ENCODE results near the gene PIAS4. TPM values are rescaled to one million over a fixed set of nuclear protein-coding genes. Genes with fewer than 3 reads are reported as not detected.

PIAS4 gene
- total and polyA plus RNA-seq, 10 of the 15 experiments (the other 5 are each of a cell fraction or from before 2014, with no cell fraction given): 0.13 to 25.1 (median 11.3) TPM

DNA sequence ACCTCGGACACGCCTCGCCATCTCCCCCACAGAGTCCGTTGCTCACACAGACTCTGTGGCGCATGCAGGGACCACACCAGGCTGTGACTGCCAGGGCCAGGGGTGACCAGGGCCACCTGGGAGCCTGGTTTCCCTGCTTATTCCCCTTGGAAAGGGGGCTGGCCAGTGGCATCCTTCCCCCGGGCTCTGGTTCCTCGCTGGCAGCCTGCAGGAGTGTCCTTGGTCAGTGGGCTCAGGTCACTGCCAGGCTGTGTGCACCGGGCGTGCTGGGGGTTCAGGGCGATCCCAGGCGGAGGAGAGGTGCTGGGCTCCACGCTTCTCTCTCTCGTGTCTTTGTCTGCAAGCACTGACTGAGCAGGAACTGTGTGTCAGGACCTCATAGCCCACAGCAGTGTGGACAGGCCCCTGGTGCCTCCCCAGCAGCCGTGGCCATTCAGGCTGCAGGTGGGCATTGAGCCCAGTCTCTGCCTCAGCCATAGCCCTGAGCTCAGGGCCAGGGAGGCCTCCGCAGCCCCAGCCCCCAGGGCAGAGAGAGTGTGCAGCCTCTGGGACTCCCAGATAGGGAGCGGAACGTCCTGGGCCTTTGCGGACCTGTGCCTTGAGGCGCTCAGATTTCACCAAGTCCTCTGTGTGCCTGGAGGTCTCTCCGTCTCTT lies 6.5 kb downstream of the PIAS4 start:
- ATAC-seq (no peak), FAIRE-seq (no peak), DNase-seq (ENCODE audit: low read depth, low spot score) (no peak)
- Histone ChIP-seq H3K79me2 (ENCODE audit: control insufficient read depth, insufficient read depth, low read length) (peaks cover 19% of the 10 kb centered on the region), H3K27ac (ENCODE audit: control insufficient read depth, insufficient read depth) (no peak overlapping the region), H4K20me1 (ENCODE audit: control insufficient read depth, insufficient read depth) (no peaks in the 10 kb centered on the region), H3K36me3 (ENCODE audit: control insufficient read depth in 2 of 2, insufficient read depth in 2 of 2, low read length in 1 of 2) (peaks cover 3 to 15% of the 10 kb centered on the region in 2 experiments; a peak in 3 of 4 replicates), H3K4me1 (ENCODE audit: control insufficient read depth, insufficient read depth, low read length) (0 out of 2 replicates have a peak, but pooled peaks cover 3% of the 10 kb centered on the region), H3K9ac (ENCODE audit: control insufficient read depth, insufficient read depth, low read length) (no peak overlapping the region), H3K4me2 (ENCODE audit: control insufficient read depth, insufficient read depth) (no peak overlapping the region), H3K9me3 (replicated peaks; ENCODE audit: control insufficient read depth, insufficient read depth, low read length) (no peaks in the 10 kb centered on the region), H3K27me3 (replicated peaks in 1 of 2; ENCODE audit: control insufficient read depth in 2 of 2, insufficient read depth in 2 of 2, low read length in 1 of 2) (no peaks in the 10 kb centered on the region), H2AFZ (ENCODE audit: control insufficient read depth, low read depth, low read length) (no peak overlapping the region), H3K4me3 (no peak overlapping the region)
- 95% methylated on average over 19 of the region's 20 CpGs for WGBS (ENCODE audit: insufficient coverage, insufficient replicate concordance, low lambda C conversion rate, missing lambda C conversion rate)
- BruUV-seq (replicated peaks): no TSS peak
- intact Hi-C loops (cut with micrococcal nuclease; ENCODE audit: unreplicated experiment): no loop called here
- RAD21 ChIA-PET (ENCODE audit: unreplicated experiment): no interaction called here
- CTCF ChIA-PET: no interaction called here
- POLR2A ChIA-PET: no interaction called here
- TF ChIP-seq WRNIP1 (IDR thresholded peaks at IDR 0.05; ENCODE audit: borderline replicate concordance, low read depth, low read length) (no peak), KDM1A (IDR thresholded peaks at IDR 0.05; ENCODE audit: borderline replicate concordance) (no peak), TARDBP (IDR thresholded peaks at IDR 0.05; ENCODE audit: borderline replicate concordance) (no peak), NFYA (IDR thresholded peaks at IDR 0.05; ENCODE audit: borderline replicate concordance, low read depth, low read length) (no peak), BHLHE40 (IDR thresholded peaks at IDR 0.05; ENCODE audit: borderline replicate concordance in 1 of 2, low read depth in 2 of 2, low read length in 1 of 2) (no peak), PML (IDR thresholded peaks at IDR 0.05; ENCODE audit: low read length) (no peak), RUNX3 (IDR thresholded peaks at IDR 0.05; ENCODE audit: low read length) (no peak)
- TF ChIP-seq, protein P1, sequence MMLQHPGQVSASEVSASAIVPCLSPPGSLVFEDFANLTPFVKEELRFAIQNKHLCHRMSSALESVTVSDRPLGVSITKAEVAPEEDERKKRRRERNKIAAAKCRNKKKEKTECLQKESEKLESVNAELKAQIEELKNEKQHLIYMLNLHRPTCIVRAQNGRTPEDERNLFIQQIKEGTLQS (IDR thresholded peaks at IDR 0.05; ENCODE audit: borderline replicate concordance, extremely low read depth, low read depth, low read length): no peak
- SMC1A ChIA-PET (ENCODE audit: uncharacterized antibody, unreplicated experiment): no interaction called here
- in situ Hi-C loops (cut with MboI): no loop called here
